ENCODE results near the gene TRAF5.

Gene TRAF5

GRCh38 chr1:211353562-211354212 is 27.1 kb downstream of the TRAF5 start:
- FAIRE-seq = peak; percentile 20
- no peak for DNase-seq (ENCODE audit: insufficient read length, low spot score)
- no peak for TF ChIP-seq POLR2AphosphoS5 (IDR thresholded peaks at IDR 0.05; ENCODE audit: low read depth, low read length)

GRCh38 chr1:211355873-211356272 is 29.2 kb downstream of the TRAF5 start:
- DNase-seq (ENCODE audit: insufficient read length, low spot score) (no peak), FAIRE-seq (no peak)
- TF ChIP-seq PAX5 (IDR thresholded peaks at IDR 0.05; ENCODE audit: insufficient read depth, low read length, severe bottlenecking) (no peak), POLR2A (IDR thresholded peaks at IDR 0.05; ENCODE audit: low read depth, low read length) (no peak), POLR2AphosphoS5 (IDR thresholded peaks at IDR 0.05; ENCODE audit: low read depth, low read length) (no peak), SPI1 (IDR thresholded peaks at IDR 0.05; ENCODE audit: low read depth, low read length) (no peak), POU2F2 (IDR thresholded peaks at IDR 0.05; ENCODE audit: low read depth, low read length) (no peak), TAF1 (IDR thresholded peaks at IDR 0.05; ENCODE audit: low read depth, low read length) (no peak)

- FAIRE-seq (no peak), DNase-seq (ENCODE audit: insufficient read length, low spot score) (no peak)
- no peak for TF ChIP-seq SPI1 (IDR thresholded peaks at IDR 0.05; ENCODE audit: low read depth, low read length)
- TF ChIP-seq TAF1 (IDR thresholded peaks at IDR 0.05; ENCODE audit: low read depth, low read length) = no peak
- no peak for TF ChIP-seq POU2F2 (IDR thresholded peaks at IDR 0.05; ENCODE audit: low read depth, low read length)
- TF ChIP-seq PAX5 (IDR thresholded peaks at IDR 0.05; ENCODE audit: insufficient read depth, low read length, severe bottlenecking) = no peak
- no peak for TF ChIP-seq POLR2A (IDR thresholded peaks at IDR 0.05; ENCODE audit: low read depth, low read length)
- no peak for TF ChIP-seq POLR2AphosphoS5 (IDR thresholded peaks at IDR 0.05; ENCODE audit: low read depth, low read length)
Measured at GRCh38 chr1:211356723-211357407, 30.2 kb downstream of the TRAF5 start.

GRCh38 chr1:211358685-211359084 is 32.1 kb downstream of the TRAF5 start:
- DNase-seq (ENCODE audit: insufficient read length, low spot score) = no peak
- no peak for FAIRE-seq
- TF ChIP-seq POLR2A (IDR thresholded peaks at IDR 0.05; ENCODE audit: low read depth, low read length) = no peak
- no peak for TF ChIP-seq POU2F2 (IDR thresholded peaks at IDR 0.05; ENCODE audit: low read depth, low read length)
- no peak for TF ChIP-seq SPI1 (IDR thresholded peaks at IDR 0.05; ENCODE audit: low read depth, low read length)
- no peak for TF ChIP-seq POLR2AphosphoS5 (IDR thresholded peaks at IDR 0.05; ENCODE audit: low read depth, low read length)
- TF ChIP-seq TAF1 (IDR thresholded peaks at IDR 0.05; ENCODE audit: low read depth, low read length) = no peak
- no peak for TF ChIP-seq PAX5 (IDR thresholded peaks at IDR 0.05; ENCODE audit: insufficient read depth, low read length, severe bottlenecking)

GRCh38 chr1:211359876-211360275 is 33.2 kb downstream of the TRAF5 start:
- TF ChIP-seq POU2F2 (IDR thresholded peaks at IDR 0.05; ENCODE audit: low read depth, low read length) (no peak), POLR2A (IDR thresholded peaks at IDR 0.05; ENCODE audit: low read depth, low read length) (no peak), TAF1 (IDR thresholded peaks at IDR 0.05; ENCODE audit: low read depth, low read length) (no peak), POLR2AphosphoS5 (IDR thresholded peaks at IDR 0.05; ENCODE audit: low read depth, low read length) (no peak), SPI1 (IDR thresholded peaks at IDR 0.05; ENCODE audit: low read depth, low read length) (no peak), PAX5 (IDR thresholded peaks at IDR 0.05; ENCODE audit: insufficient read depth, low read length, severe bottlenecking) (no peak)
- FAIRE-seq = no peak
- no peak for DNase-seq (ENCODE audit: insufficient read length, low spot score)

- DNase-seq (ENCODE audit: insufficient read length, low spot score) (no peak), FAIRE-seq (no peak)
- TF ChIP-seq TAF1 (IDR thresholded peaks at IDR 0.05; ENCODE audit: low read depth, low read length) (no peak), SPI1 (IDR thresholded peaks at IDR 0.05; ENCODE audit: low read depth, low read length) (no peak), PAX5 (IDR thresholded peaks at IDR 0.05; ENCODE audit: insufficient read depth, low read length, severe bottlenecking) (no peak), POLR2A (IDR thresholded peaks at IDR 0.05; ENCODE audit: low read depth, low read length) (no peak), POLR2AphosphoS5 (IDR thresholded peaks at IDR 0.05; ENCODE audit: low read depth, low read length) (no peak), POU2F2 (IDR thresholded peaks at IDR 0.05; ENCODE audit: low read depth, low read length) (no peak)
Measured at GRCh38 chr1:211361202-211361601, 34.6 kb downstream of the TRAF5 start.

GRCh38 chr1:211369640-211370039 is 43.0 kb downstream of the TRAF5 start:
- TF ChIP-seq POLR2AphosphoS5 (IDR thresholded peaks at IDR 0.05; ENCODE audit: low read depth, low read length) (no peak), POU2F2 (IDR thresholded peaks at IDR 0.05; ENCODE audit: low read depth, low read length) (no peak), PAX5 (IDR thresholded peaks at IDR 0.05; ENCODE audit: insufficient read depth, low read length, severe bottlenecking) (no peak), SPI1 (IDR thresholded peaks at IDR 0.05; ENCODE audit: low read depth, low read length) (no peak), TAF1 (IDR thresholded peaks at IDR 0.05; ENCODE audit: low read depth, low read length) (no peak), POLR2A (IDR thresholded peaks at IDR 0.05; ENCODE audit: low read depth, low read length) (no peak)
- no peak for DNase-seq (ENCODE audit: insufficient read length, low spot score)
- FAIRE-seq = no peak

- TF ChIP-seq PAX5 (IDR thresholded peaks at IDR 0.05; ENCODE audit: insufficient read depth, low read length, severe bottlenecking) (no peak), POLR2A (IDR thresholded peaks at IDR 0.05; ENCODE audit: low read depth, low read length) (no peak), TAF1 (IDR thresholded peaks at IDR 0.05; ENCODE audit: low read depth, low read length) (no peak), SPI1 (IDR thresholded peaks at IDR 0.05; ENCODE audit: low read depth, low read length) (no peak), POLR2AphosphoS5 (IDR thresholded peaks at IDR 0.05; ENCODE audit: low read depth, low read length) (no peak), POU2F2 (IDR thresholded peaks at IDR 0.05; ENCODE audit: low read depth, low read length) (no peak)
- DNase-seq (ENCODE audit: insufficient read length, low spot score) (no peak), FAIRE-seq (no peak)
Measured at GRCh38 chr1:211370669-211371068, 44.0 kb downstream of the TRAF5 start.

GRCh38 chr1:211371406-211372105 is 44.9 kb downstream of the TRAF5 start:
- no peak for FAIRE-seq
- no peak for DNase-seq (ENCODE audit: insufficient read length, low spot score)

More at GRCh38 chr1:211371406-211372105, 44.9 kb downstream of the TRAF5 start:
- TF ChIP-seq PAX5 (IDR thresholded peaks at IDR 0.05; ENCODE audit: insufficient read depth, low read length, severe bottlenecking) (no peak), POLR2AphosphoS5 (IDR thresholded peaks at IDR 0.05; ENCODE audit: low read depth, low read length) (no peak), POLR2A (IDR thresholded peaks at IDR 0.05; ENCODE audit: low read depth, low read length) (no peak), SPI1 (IDR thresholded peaks at IDR 0.05; ENCODE audit: low read depth, low read length) (no peak), POU2F2 (IDR thresholded peaks at IDR 0.05; ENCODE audit: low read depth, low read length) (no peak), TAF1 (IDR thresholded peaks at IDR 0.05; ENCODE audit: low read depth, low read length) (no peak)
